Stimulated activated CD8-positive, alpha-beta memory T cell treated with anti-CD3 and anti-CD28 coated beads, Interleukin-12 subunit alpha, Interleukin-12 subunit beta, amount 100 ng/mL, for 4 hours (primary cell): Measurements from ENCODE around the gene SLC16A12.
"Not testable (repeated sequence)": the region's sequence is repeated elsewhere in the genome, so short reads cannot be mapped to it uniquely, and the experiment has no call there.

ENCODE experiments used
- DNase-seq: peaks from one replicate; pipeline ENCODE4 v3.0.0-alpha.2; 2020; ENCODE audit warnings: low read depth

Gene SLC16A12

DNA sequence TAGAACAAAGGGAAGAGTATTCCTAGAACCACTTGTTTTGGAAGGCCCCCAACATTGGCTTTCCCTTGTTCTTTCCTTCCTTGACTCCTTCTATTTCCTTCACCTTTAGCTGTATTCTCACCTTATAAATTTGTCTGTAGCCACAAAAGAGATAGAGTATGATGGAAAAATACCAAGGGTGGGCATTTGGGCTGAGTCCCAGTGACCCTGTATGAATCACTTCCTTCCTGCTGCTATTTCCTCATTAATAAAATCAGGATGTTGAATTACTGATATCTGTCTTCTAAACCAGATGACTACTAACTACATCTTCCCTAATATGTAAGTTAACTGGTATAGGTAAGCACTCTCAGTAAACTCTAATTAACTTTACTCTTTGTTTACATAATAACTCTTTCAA lies 65.9 kb downstream of the SLC16A12 start:
- no peak for DNase-seq

DNA sequence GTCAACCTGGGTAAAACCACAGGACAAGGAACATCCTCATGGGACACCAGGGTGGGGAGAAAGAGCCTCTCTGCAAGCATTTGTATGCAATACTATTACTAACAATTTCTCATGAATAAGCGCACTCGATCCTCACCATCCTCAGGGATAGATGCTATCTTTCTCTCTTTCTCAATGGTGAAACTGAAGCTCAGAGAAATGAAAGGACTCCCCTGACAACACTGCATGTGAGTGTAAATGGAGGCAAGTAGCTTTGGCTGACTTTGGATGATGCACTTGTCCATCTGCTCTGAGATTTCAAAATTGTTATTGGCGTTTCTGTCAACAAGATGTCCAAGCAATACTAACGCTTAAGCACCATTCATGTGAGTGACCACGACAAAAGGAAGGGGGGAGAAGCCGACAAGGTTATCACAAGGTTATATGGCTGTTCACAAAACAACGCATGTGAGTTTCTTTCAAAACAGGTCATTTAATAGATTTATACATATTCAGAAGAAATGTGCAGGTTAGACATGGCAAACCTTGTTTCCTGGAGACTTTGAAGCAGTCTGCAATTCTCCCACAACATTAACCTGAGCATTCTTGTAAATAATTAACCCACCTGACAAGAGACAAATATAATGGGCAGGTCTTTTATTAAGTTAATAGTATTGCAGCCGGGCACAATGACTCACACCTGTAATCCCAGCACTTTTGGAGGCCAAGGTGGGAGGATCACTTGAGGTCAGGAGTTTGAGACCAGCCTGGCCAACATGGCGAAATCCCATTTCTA lies 67.0 kb downstream of the SLC16A12 start:
- DNase-seq, result no peak

DNA sequence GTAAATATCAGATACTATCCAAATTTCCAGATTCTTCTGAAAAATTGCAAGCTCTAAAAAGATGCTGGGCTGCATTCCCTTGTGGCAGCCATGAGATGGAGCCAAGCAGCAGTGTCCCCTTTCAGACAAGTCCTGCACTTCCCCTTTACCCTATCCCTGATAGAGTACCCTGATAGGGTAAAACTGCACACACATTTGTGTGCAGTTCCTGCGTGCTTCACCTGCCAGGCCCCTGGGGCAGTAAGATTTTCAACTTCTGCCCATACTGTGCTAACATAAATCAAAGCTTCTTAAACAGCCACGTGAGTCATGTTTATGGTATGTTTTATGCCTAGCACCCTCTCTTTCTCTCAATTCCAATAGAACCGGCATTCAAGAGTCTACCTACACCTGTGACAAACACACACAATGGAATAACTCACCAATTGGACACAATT lies 68.8 kb downstream of the SLC16A12 start:
- DNase-seq, result no peak

DNA sequence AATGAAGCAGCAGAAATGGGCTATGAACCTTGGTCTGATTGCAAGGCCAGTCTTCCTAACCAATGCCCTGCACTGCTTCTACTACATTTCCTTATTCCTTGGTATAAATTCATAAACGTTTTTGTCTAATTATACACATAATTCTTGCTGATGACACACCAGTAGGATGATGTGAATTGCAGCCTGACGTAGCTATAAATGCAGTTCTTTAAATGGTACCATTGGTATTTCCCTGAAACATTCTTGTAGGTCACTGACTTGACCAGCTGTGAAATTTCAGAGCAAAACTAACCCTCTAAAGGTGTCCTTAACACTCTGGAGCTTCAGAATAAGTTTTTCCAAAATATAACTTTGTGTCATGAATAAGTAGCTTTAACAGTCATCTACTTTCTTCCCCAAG lies 70.2 kb downstream of the SLC16A12 start:
- DNase-seq, result no peak

DNA sequence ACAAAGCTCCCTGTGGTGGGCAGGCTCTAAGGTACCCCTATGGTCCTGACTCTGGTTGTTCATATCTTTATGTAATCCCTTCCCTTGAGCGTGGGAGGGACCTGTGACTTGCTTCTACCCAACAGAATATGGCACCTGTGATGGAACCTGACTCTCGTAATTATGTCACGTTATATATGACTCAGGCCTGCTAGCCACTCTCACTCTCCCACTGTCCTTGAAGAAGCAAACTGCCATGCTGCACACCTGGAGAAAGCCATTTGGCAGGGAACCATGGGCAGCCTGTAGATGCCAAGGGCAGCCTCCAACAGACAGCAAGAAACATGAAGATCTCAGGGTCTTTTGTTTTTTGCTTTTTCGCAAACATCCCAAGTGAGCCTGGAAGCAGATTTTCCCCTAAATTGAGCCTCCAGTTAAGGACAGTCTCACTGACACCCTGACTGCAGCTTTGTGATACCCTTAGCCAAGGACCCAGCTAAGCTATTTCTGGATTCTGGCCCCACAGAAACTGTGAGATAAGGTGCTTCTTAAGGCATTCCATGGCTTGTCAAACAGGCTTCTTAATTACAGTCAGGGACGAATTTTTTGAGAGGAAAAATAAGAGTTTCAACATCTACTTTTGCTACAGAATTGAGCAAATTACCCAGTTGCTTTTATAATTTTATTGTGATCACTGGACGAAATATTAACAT lies 71.4 kb downstream of the SLC16A12 start:
- DNase-seq, result no peak

DNA sequence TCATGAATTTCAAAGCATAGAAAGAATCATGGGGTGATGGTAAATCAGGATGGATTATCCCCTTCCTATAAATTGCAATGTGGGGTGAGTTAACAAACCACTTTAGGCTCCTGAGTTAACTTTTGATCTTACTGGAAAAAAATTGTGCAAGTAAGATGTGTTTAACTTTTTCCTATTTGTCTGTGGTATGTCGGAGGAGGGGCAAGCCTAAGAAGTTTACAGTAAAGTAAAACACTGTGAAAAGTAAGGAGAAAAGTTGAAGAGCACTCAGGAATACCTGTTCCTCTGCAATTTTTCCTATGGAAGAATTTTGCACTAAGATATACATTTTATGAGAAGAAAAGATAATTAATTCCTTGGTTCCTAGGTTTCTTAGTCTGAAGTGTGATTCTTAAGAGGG lies 76.6 kb downstream of the SLC16A12 start:
- DNase-seq, result no peak

DNA sequence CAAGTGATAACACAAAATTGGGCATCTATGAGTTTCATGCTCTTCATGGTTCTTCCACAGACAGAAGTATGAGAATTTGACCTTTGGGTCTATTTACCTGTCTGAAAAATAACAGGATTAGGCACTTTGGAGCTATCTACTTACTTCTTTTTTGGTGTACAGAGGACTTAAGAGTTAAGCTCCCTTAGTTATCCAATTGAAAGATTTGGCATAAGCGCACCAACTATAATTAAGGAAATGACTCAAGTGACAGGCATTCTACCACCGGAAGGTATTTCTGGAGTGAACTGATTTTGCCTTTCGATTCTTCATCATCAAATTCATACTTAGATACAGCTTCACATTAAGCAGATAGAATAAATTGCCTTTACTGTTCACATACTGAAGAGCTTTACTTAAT lies 77.1 kb downstream of the SLC16A12 start:
- DNase-seq, result no peak

DNA sequence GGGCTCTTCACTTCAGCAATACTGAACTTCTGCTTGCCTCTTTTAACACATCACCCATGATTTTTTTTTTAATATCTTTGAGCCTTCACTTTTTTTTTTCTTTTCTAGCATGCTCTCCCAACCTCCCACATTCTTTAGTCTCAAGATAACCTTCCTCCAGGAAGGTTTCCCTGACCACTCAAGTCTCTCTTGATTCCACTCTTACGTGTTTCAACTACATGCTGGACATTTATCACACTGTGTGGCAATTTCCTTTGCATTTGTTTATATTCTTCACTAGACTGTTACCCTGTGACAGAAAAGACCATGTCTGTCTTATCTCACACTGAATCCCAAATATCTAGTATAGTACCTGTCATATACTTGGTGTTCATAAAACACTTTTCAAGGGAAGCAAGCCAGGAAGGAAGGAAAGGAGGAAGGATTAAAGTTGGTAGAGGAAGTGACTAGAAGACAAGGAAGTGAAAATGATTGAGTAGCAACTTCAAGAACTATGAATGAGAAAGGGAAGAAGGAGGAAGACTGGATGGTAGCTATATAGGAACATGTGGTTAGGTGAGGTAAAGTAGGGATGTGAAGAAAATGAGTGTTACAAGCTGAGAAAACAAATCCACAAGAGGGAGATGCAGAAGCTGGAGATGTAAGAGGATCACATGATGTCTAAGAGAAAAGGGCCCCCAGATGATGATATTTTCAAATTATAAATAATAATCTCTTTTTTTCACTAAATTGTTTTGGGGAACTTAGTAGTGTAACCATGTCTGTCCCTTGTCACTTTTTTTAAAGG lies 80.6 kb downstream of the SLC16A12 start:
- no peak for DNase-seq

DNA sequence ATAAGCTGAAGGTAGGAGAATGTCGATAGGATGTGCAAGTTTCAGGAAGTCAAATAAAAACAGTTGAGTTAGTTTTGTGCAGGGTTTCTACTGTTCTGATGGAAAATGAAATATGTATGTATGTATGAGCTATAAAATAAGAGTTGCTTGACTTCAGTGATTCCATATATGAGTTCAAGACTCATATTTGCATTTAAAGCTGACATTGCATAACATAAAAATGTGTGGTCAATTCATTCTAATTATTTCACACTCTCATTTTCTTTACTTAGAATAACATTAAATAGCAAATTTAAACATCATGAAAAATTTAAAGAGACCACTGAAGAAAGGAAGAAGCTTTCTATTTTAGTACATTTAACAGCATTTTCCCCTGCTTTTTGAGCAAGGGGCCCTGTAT lies 83.2 kb downstream of the SLC16A12 start:
- no peak for DNase-seq

DNA sequence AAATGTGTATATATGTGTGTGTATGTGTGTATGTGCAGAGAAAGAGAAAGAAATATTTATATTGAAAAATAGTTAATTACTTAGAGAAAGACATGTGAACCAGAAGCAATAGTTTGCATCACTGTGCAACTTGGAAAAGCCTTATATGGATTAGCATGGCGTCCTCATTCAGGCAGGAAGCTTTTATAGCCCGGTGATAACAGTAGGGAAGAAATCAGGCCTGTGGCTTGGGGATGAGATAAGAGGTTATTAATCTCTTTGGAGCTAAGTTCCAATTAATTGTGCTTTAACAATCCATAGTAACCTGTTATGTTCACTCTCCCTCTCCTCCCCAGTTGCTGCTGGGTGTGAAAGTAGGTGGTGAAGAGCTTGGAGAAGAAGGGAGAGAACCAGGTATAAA lies 84.5 kb downstream of the SLC16A12 start:
- DNase-seq, result no peak

DNA sequence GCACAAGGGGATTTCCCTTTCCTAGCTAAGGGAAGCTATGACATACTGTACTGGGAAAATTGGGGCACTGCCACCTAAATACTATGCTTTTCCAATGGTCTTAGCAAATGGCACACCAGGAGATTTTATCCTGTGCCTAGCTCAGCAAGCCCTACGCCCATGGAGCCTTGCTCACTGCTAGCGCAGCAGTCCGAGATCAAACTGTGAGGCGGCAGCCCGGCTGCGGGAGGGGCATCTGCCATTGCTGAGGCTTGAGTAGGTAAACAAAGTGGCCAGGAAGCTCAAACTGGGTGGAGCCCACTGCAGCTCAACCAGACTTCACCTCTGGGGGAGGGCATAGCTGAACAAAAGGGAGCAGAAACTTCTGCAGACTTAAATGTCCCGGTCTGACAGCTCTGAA lies 90.6 kb downstream of the SLC16A12 start:
- DNase-seq, result not testable (repeated sequence)

DNA sequence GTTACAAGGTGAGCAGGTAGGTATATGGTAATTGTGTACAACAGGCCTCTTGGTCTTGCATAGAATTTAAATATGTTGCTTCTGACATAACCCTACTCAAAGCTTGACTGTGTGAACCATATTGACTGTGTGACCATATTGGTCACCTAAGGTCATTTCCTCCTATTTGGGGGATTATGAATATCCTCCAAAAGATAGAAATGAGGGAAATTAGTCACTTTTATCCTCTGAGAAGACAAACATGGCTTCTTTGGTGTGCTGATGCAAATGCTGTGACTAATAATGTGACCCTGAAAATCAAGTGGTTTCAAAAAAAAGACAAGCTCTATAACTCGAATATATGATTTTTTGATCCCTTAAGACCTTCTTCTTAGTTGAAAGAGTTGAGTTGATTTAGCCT lies 93.1 kb downstream of the SLC16A12 start:
- DNase-seq, result no peak

DNA sequence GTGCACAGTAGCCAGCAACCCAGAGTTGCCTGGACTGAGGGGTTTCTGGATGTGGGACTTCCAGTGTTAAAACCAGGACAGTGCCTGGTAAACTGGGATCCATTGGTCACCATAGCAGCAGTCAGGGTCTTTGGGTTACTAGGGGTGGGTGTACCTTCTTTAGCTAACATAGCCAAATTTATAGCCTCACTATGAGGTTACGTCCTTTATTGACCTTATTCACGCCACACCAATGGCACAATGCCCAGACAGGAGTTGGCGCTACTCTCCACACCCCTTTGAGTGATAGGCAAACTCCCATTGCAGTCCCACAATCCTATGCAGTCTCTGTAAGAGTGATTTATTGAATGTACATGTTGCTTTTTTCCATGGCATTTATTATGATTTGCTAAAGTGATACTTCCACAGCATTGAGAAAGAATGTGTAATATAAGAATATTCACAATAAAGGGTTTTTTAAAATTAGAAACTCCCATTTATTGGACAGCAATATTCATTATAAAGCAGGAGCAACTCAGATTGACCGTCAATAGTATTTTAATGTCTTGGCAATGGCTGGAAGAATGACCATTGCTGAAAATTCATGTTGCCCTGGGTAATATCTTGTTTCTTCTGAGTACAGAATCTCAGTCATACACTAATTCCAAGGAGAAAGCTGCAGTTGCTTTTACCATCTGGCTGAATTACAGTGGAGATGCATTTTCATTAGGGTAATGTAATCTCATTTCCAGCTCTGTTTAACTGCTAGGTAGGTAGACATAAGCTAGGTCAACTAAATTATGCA lies 95.0 kb downstream of the SLC16A12 start:
- DNase-seq, result no peak

DNA sequence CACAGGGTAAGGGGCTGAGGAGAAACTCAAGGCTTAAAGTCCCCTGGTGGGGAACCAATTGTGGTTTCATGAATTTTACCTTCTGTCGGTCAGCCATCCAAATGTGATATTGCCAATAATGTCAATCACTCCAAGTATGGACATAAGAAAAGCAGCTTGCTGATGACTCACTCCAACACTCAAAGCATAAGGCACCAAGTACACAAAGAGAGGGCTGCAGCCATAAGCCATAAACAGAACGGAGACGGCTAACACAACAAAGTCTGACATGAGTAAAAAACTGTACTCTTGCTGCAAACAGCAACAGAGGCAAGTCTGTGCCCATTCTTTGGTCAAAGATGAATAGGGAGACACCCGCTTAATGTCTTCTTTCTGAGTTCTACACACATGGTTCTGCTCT lies 96.9 kb downstream of the SLC16A12 start:
- no peak for DNase-seq

DNA sequence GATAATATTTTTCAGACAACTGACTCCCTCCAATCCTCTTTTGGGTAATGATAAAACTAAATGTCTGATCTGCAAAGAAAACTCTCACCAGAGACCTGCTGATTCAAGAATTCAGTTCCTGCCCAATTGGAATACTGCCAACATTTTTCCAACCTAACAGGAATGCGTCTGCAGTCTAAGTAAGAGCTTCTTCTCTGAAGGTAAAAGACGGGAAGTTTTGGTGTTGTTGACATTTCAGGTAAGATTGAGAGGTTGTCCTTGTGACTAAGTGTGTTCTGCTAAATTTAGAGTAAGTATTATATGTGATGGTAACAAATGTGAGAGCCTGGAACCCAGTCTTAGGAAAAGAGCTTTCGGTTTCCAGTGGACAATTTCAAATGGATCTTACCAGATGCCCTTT lies 103.4 kb downstream of the SLC16A12 start:
- no peak for DNase-seq

DNA sequence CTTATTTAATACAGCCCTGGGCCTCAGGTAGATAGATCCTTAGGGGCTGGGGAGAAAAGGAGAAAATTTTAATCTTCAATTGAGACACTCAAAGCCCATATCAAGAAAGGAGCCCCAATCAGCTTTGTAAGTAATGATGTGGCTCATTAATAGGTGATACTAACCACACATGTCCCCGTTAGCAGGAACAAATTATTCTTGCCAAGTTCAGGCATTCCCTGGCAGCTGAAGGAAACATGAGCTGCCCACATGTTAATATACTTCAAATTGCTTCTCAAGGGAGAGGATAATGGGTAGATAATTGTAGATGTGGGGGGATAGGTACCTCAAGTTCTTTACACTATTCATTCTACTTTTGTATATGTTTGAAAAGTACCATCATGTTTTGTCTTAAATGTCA lies 106.5 kb downstream of the SLC16A12 start:
- no peak for DNase-seq

DNA sequence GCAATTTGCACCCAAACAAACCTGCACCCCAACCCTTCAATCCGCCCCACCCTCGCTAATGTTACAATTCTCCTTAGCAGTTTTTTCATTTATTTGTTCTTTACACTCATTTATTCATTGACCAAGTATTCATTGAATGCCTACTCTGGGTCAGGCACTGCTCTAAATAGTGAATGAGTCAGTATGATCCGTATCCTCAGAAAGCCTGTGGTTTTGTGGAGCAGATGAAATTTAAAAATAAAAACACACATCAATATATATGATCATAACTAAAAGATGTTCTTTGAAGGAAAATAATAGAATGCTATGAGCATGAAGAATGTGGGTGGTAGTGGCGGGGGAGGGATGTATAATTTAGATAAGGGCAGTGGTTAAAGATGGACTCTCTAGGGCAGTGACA lies 107.8 kb downstream of the SLC16A12 start:
- DNase-seq, result no peak

DNA sequence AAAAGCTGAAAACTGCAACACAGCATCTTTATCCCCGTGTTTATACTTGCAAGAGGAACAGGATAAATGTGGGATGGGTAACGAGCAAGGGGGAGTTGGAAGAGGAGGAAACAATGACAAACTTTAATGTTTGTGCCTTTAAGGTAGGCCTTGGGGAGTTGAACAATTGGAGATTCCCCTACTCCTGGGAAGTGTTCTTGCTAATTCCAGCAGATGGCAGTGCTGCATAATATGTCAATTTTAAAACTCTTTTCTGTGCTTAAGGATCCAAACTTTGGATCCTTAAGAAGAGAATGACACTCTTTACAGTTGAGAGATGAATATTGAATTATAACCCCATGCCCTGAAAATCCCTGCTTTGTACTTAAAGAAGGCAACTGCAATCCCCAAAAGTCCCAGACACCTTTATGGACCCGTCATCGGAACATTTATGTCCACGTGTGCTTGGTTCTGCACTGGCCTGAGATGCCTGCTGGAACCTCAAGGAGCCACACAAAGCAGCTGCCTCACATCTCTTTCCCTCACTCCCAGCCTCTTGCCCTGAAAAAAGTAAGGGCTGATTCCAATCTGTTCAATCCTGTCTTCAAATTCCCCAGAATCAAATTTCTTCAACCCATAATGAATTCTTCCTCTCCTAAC lies 109.0 kb downstream of the SLC16A12 start:
- no peak for DNase-seq

DNA sequence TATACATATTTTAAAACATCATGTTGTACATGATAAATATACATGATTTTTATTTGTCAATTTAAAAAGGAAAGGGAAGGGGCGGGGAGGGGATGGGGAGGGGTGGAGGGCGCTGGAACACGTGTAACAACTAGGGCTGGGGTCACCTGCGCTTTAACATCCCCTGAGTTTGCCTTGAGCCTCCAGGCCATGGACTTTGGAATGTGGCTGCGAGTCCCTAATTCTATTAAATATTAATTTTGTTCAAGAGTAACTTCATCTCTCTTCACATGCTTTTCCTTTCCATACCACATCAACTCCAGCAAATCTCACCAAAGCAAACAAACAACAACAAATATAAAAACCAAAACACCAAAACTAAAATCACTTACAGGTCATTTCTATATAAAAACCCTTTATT lies 110.4 kb downstream of the SLC16A12 start:
- no peak for DNase-seq

DNA sequence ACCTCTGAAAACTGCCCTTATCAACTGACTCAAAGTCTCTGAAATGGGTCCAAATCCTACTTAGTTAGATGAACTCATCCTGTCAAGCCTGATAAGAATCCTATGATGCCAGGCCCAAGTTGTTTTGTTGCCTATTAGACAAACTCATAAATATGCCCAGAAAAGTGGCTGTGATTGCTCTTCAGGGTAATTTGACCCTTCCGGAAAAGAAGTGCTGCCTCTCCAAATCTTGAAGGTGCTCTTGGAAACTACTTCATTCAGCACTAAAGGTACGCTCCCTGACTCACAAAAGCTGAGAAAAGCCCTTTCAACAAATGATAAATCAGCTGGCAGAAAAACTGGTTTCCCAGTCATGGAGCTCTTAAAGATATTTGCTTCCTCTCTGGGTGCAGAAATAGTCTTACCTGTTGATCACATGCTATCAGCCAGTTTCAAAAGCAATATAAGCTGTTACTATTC lies 114.3 kb downstream of the SLC16A12 start:
- DNase-seq, result no peak

DNA sequence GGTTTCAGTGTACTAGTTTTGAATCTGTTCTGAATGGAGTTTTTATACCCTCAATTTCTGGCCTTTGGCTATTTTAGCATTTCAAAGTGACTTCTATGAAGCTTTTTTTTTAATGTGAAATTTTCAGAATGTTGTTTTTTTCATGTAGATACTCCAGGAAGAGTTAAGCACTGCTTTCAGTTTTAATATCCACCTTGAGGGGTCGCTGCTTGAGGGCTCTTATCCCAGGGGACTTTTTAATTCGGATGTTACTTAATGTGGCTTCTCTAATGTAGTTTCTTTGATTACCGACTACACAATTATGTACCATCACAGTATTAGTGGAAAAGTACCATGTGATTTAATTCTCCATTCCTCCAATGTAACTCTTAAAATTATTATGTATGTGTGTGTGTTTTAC lies 115.8 kb downstream of the SLC16A12 start:
- DNase-seq, result no peak

DNA sequence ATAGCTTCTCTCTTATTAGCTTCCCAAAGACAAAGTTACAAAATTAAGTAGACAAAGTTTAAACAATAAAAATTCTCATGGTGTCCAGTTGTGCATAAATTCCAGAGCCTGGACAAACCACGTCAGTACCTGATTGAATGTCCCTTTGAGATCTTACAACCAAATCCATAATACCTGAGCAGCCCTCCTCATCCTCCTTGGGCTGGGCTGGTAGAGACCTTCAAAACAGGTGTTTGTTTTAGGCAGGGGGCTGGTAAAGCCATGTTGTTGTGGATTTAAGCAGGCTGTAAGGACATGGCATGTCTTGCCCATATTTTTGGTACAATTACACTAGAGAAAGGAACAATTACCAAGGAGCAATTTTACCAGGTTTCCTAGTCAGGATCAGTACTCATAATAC lies 118.9 kb downstream of the SLC16A12 start:
- DNase-seq, result no peak
